Esophagus muscularis mucosa (tissue), 4 donors: ENCODE results near the gene CD99L2. TPM values are rescaled to one million over a fixed set of nuclear protein-coding genes. Genes with fewer than 3 reads are reported as not detected.

ENCODE experiments used
- DNase-seq: peaks from one replicate; pipeline ENCODE4 v3.0.0-alpha.2; 2017; ENCODE audit errors: extremely low spot score
- H3K27ac ChIP-seq, 4 donors: fragments of 200-600 bp; sonication (generic); replicated peaks in 1 of 4; 1 replicate in 3 of 4; 2 replicates in 1 of 4; pipeline ENCODE4 v1.5.1; 2016 to 2019; ENCODE audit warnings: mild to moderate bottlenecking in 1 of 4
- H3K27me3 ChIP-seq, 4 donors: fragments of 200-600 bp; sonication (generic); one replicate each; pipeline versions ENCODE4 v1.5.1 to v1.6.0; 2016 to 2019
- H3K36me3 ChIP-seq, 4 donors: fragments of 200-600 bp; sonication (generic); one replicate each; pipeline ENCODE4 v1.5.1; 2016 to 2019
- H3K4me1 ChIP-seq, 4 donors: fragments of 200-600 bp; sonication (generic); one replicate each; pipeline ENCODE4 v1.5.1; 2016 to 2019
- H3K4me3 ChIP-seq, 4 donors: fragments of 200-600 bp; sonication (generic); 1 replicate in 2 of 4; 2 replicates in 2 of 4; pipeline ENCODE4 v1.5.1; 2016 to 2019; ENCODE audit warnings: mild to moderate bottlenecking in 4 of 4, moderate library complexity in 1 of 4
- H3K9me3 ChIP-seq, 4 donors: fragments of 200-600 bp; sonication (generic); 1 replicate in 3 of 4; 2 replicates in 1 of 4; pipeline ENCODE4 v1.5.1; 2016 to 2019
- CTCF ChIP-seq, 3 experiments: fragments of 200-600 bp in 2 of 3; fragments of 450-650 bp in 1 of 3; sonication (generic) in 2 of 3; IDR thresholded peaks; one replicate each; pipeline ENCODE4 v1.5.1; 2017 to 2019; ENCODE audit warnings: antibody characterized with exemption in 3 of 3, mild to moderate bottlenecking in 2 of 3, moderate library complexity in 1 of 3
- EP300 ChIP-seq: sonication (generic); formaldehyde crosslinking; IDR thresholded peaks from one replicate; pipeline ENCODE4 v1.6.1; 2017; ENCODE audit warnings: antibody characterized with exemption
- POLR2A ChIP-seq: fragments of 450-650 bp; IDR thresholded peaks from one replicate; pipeline ENCODE4 v1.6.1; 2017; ENCODE audit warnings: antibody characterized with exemption, moderate library complexity, mild to moderate bottlenecking, low read depth
- POLR2AphosphoS5 ChIP-seq, 2 donors: sonication (generic); formaldehyde crosslinking; IDR thresholded peaks; one replicate each; pipeline ENCODE4 v1.6.1; 2017; ENCODE audit warnings: antibody characterized with exemption in 2 of 2
- WGBS: methylation state at CpG from one replicate; pipeline ENCODE4 v1.1.5; 2018; 5-methylcytosine and 5-hydroxymethylcytosine counted together
- intact Hi-C: fragments of 100-400 bp; cut with DNase I; formaldehyde crosslinking; loops from one replicate; pipeline ENCODE4 v1.15.1; 2023
- total RNA-seq, 4 donors: library from RNA; depleted of rRNA; stranded (reverse); fragments of >200 nt; gene quantifications; one replicate each; pipeline versions ENCODE4 v1.1.0 to v1.2.1, GENCODE V29; 2016

Gene CD99L2
- total RNA-seq, 4 donors from 2014 or later, result 61.0 to 91.5 (median 70.1) TPM

GRCh38 chrX:150763810-150764209, 134.7 kb downstream of the CD99L2 start:
- TF ChIP-seq EP300 (no peak), POLR2A (no peak), POLR2AphosphoS5 (IDR thresholded peaks at IDR 0.05) (no peak), CTCF (IDR thresholded peaks at IDR 0.05) (no peak)
- no peaks in the 10 kb centered on the region for H3K27me3 ChIP-seq
- H3K9me3 ChIP-seq, result no peaks in the 10 kb centered on the region

GRCh38 chrX:150763303-150763797, 135.1 kb downstream of the CD99L2 start:
- intact Hi-C loops, result loop anchor here (10.0 kb wide), 1 partner anchor 131 kb away; the partner anchor contains the start of gene CD99L2
- 74% methylated on average over 12 of the region's 13 CpGs for WGBS
- H3K27ac ChIP-seq, result peak overlapping the region in 1 of 4 donors; percentile 33
- peaks cover 0 to 11% (median 9%) of the 10 kb centered on the region in 4 donors for H3K4me1 ChIP-seq
- no peaks in the 10 kb centered on the region for H3K9me3 ChIP-seq
- no peaks in the 10 kb centered on the region for H3K27me3 ChIP-seq
- TF ChIP-seq POLR2A, result no peak
- TF ChIP-seq POLR2AphosphoS5 (IDR thresholded peaks at IDR 0.05), result no peak
- no peak for TF ChIP-seq EP300
- TF ChIP-seq CTCF (IDR thresholded peaks at IDR 0.05), result no peak
- DNase-seq, result no peak
- no peak overlapping the region for H3K4me3 ChIP-seq
- H3K36me3 ChIP-seq, result peaks cover 0 to 19% (median 8%) of the 10 kb centered on the region in 4 donors

More at GRCh38 chrX:150763810-150764209, 134.7 kb downstream of the CD99L2 start:
- Histone ChIP-seq H3K36me3 (peaks cover 0 to 21% (median 12%) of the 10 kb centered on the region in 4 donors), H3K4me3 (no peak overlapping the region), H3K4me1 (peaks cover 0 to 11% (median 9%) of the 10 kb centered on the region in 4 donors), H3K27ac (no peak overlapping the region)
- intact Hi-C loops, result loop anchor here (10.0 kb wide), 1 partner anchor 131 kb away; the partner anchor contains the start of gene CD99L2
- DNase-seq, result no peak
- 77% methylated on average over 9 of the region's 9 CpGs for WGBS

DNA sequence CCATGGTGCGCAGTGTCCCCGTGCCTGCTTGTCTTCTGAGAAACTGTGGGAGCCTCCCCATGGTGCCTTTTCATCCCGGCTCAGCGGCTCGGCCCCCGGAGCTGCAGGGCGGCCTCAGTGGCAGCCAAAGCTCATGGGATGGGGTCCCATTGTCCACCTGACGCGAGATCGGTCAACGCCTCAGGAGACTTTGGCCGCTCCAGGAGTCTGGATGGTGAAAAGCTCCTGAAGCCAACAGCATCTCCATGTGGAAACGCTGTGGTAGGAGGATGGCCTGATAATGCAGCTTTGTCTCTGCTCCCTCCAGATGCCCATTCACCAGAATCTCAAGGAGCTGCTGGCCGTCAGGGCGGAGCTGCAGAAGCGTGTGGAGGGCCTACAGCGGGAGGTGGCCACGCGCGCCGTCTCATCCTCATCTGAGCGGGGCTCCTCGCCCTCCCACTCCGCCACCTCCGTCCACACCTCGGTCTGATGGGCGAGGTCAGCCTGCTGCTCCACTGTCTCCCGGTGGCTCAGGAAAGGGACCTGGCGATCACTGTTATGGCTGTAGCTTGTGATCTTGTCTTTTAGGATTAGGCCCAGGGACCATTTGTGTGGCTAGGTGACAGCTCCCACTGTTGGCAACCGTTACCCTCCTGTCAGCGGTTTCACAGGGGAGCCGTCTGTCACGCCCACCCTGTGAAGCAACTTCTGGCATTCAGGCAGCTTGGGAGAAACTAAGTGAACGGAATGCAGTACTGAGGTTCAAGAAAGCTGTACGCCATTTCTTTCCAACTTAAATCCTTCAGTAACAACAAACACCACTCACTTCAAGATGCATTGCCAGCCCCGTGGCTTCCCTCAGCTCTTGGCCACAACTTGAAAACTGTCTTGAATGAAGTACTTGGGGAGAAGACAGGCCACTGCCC, 136.0 kb downstream of the CD99L2 start:
- Histone ChIP-seq H3K4me3 (no peak overlapping the region), H3K27me3 (no peaks in the 10 kb centered on the region), H3K9me3 (no peaks in the 10 kb centered on the region), H3K4me1 (peaks cover 0 to 11% (median 7%) of the 10 kb centered on the region in 4 donors), H3K36me3 (peaks cover 0 to 22% (median 9%) of the 10 kb centered on the region in 4 donors), H3K27ac (peak overlapping the region in 1 of 4 donors; percentile 33)
- no peak for DNase-seq
- WGBS, result 75% methylated on average over 27 of the region's 36 CpGs
- TF ChIP-seq CTCF (IDR thresholded peaks at IDR 0.05) (no peak), POLR2A (no peak), POLR2AphosphoS5 (IDR thresholded peaks at IDR 0.05) (no peak), EP300 (no peak)
- intact Hi-C loops, result loop anchor here (10.0 kb wide), 1 partner anchor 132 kb away; the partner anchor contains the start of gene CD99L2

- no peak overlapping the region for H3K4me3 ChIP-seq
- H3K27ac ChIP-seq, result no peak overlapping the region
- peaks cover 0 to 29% (median 13%) of the 10 kb centered on the region in 4 donors for H3K36me3 ChIP-seq
- H3K4me1 ChIP-seq, result peaks cover 0 to 8% (median 2%) of the 10 kb centered on the region in 4 donors
- DNase-seq, result no peak
- H3K27me3 ChIP-seq, result no peaks in the 10 kb centered on the region
- H3K9me3 ChIP-seq, result no peaks in the 10 kb centered on the region
- TF ChIP-seq POLR2A (no peak), POLR2AphosphoS5 (IDR thresholded peaks at IDR 0.05) (no peak), CTCF (IDR thresholded peaks at IDR 0.05) (no peak), EP300 (no peak)
- intact Hi-C loops, result loop anchor here (10.0 kb wide), 1 partner anchor 133 kb away; the partner anchor contains the start of gene CD99L2
- 86% methylated on average over 8 of the region's 8 CpGs for WGBS
These were observed 136.7 kb downstream of the CD99L2 start for GRCh38 chrX:150761819-150762216.
